ENCODE results near the gene MACROD1.

Gene MACROD1

DNA sequence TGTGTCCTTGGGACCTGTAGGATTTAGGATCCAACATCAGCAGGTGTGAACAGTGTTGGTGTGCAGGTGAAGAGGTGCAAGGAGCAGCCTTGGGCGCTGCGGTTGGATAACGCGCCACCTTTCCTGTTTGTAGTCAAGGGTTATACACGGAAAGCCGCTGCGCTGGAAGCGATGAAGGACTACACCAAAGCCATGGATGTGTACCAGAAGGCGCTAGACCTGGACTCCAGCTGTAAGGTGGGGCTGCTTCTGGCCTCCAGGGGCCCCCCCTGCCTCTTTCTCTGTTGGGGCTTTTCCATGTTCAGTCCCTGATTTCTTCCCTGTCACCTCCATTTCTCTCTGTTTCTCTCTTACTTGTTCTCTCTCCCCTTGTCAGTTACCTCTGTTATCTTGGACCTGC lies 37.1 kb upstream of the MACROD1 start:
- no peak for TF ChIP-seq CTCF (IDR thresholded peaks at IDR 0.05; ENCODE audit: low read depth, low read length)
- DNase-seq (ENCODE audit: low read depth in 2 of 2): no peak
- H3K4me3 ChIP-seq (replicated peaks in 1 of 2; ENCODE audit: low read depth in 2 of 2, low read length in 2 of 2): no peak overlapping the region

DNA sequence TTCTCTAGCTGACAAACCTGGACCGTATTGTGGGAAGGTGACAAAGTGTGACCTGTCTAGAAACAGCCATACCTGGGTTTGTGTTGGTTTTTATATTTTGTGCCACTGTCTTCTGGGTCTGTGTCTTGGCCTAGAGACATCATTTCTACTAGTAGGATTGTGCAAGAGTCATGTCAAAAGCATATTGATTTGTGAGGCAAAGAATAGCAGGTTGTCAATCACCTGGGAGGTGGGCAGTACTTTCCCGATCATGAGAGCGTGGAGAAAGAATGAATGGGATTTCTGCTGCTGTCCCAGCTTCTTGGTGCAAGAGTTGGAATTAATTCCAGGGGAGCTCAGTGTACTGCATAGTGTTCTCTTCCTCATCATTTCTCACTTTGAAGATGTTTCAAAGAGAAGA lies 35.6 kb upstream of the MACROD1 start:
- no peak overlapping the region for H3K4me3 ChIP-seq (replicated peaks in 1 of 2; ENCODE audit: low read depth in 2 of 2, low read length in 2 of 2)
- no peak for TF ChIP-seq CTCF (IDR thresholded peaks at IDR 0.05; ENCODE audit: low read depth, low read length)
- no peak for DNase-seq (ENCODE audit: low read depth in 2 of 2)

- no peak overlapping the region for H3K4me3 ChIP-seq (replicated peaks in 1 of 2; ENCODE audit: low read depth in 2 of 2, low read length in 2 of 2)
- no peak for DNase-seq (ENCODE audit: low read depth in 2 of 2)
- no peak for TF ChIP-seq CTCF (IDR thresholded peaks at IDR 0.05; ENCODE audit: low read depth, low read length)
These were observed 32.6 kb upstream of the MACROD1 start for GRCh38 chr11:64198511-64198910.

DNA sequence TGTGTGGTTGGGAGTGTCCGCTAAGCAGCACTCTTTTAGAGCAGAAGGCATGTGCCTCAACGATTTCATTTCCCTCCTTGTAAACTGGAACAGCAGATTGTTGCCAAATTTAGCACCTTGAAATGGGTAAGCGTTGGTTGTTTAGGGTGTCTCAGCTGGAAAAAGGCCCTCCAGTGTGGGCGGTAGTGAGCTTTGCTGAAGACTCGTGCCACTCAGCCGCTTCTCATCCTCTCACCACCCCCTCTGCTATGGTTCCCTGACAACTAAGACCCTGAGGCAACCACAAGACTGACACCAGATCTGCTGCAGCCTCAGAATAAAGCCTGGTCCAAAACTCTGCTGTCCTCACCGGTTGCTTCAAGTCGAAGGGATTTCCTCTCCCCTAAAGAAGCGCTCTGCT lies 30.7 kb upstream of the MACROD1 start:
- no peak for DNase-seq (ENCODE audit: low read depth in 2 of 2)
- TF ChIP-seq CTCF (IDR thresholded peaks at IDR 0.05; ENCODE audit: low read depth, low read length): no peak
- H3K4me3 ChIP-seq (replicated peaks in 1 of 2; ENCODE audit: low read depth in 2 of 2, low read length in 2 of 2): no peak overlapping the region

DNA sequence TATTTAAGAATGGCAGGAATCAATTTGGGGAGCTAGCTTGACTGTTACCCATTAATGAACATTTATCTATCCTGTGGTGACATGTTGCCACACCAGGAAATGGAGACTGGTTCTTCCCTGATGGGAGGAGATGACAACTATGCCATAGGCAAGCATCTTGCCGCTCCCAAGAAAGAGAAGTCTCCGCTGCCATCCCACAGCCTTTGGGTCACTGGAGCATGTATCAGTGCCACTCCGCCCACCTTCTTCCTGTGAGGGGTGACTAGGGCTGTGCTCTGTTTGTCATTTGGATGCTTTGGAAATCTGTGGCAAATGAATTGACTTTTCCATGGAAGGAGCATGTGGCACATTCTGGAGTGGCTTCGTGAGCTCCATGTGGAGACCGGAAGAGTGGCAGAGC lies 26.5 kb upstream of the MACROD1 start:
- no peak overlapping the region for H3K4me3 ChIP-seq (replicated peaks in 1 of 2; ENCODE audit: low read depth in 2 of 2, low read length in 2 of 2)
- DNase-seq (ENCODE audit: low read depth in 2 of 2): no peak
- no peak for TF ChIP-seq CTCF (IDR thresholded peaks at IDR 0.05; ENCODE audit: low read depth, low read length)

DNA sequence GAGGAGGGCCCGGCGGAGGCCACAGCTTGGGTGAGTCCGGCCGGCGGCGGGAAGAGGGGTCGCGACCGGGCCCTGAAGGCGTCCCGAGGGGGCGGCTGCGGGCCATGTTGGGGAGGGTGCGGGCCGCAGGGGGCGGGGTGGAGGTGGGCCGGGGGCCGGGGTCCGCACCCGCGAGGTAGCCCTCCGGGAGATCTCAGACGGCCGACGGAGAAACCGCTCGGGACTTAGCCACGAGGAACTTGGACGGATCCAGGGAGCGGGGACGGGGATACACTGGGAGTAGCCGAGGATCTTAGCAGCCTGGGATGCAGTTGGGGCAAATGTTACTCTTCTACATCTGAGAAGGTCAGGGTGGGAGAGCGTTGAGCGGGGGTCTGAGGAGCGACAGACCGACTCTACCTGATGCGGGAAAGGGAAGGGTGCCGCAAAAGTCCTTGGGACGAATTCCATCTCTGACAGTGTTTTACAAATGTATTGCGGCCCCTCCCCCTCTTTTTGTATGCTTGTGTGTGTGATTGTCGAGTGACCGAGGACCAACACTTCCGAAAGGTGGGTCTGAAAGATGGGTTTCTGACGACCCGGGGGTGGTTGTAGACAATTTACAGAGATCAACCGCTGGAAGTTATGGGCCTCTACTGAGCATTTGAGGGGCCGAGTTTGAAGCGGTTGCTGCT lies 20.7 kb upstream of the MACROD1 start:
- peak in 1 of 2 donors; percentile 26 for DNase-seq (ENCODE audit: low read depth in 2 of 2)
- no peak overlapping the region for H3K4me3 ChIP-seq (replicated peaks in 1 of 2; ENCODE audit: low read depth in 2 of 2, low read length in 2 of 2)
- no peak for TF ChIP-seq CTCF (IDR thresholded peaks at IDR 0.05; ENCODE audit: low read depth, low read length)
